ENCODE data around the gene MYZAP. TPM values are rescaled to one million over a fixed set of nuclear protein-coding genes. Genes with fewer than 3 reads are reported as not detected.

MYZAP gene
- total RNA-seq, 1 donor from 2014 or later: not detected

DNA sequence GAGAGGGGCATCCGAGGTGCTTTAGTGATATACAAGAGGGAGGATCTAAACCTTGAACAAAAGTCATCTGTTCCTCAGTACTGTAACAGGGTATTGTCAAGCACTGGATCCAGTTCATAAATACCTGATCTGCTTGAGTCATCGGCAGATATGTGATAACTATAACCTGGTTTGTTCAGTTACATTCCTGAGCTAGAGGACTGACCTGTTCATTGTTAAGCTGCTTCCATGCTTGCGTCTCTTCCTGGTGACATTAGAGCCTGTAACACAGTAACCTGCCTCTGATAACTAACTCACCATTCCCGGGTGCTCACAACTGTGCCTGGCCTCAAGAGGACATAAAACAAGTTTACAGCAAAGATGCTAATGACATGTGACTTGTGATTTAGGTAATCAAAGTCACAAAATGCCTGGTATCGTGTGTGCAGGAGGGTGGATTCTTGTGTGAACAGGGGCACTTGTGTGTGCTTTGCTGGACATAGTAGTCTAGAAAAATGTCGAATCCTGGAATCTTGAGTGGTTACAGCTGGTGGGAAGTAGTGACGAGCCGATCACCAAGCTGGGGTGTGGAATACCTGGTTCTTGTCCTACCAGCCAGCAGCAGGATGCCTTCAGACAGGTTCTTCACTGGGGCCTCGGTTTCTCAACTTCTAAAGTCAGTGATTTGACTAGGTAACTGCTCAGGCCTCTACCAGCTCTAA, 83.9 kb downstream of the MYZAP start:
- Mint-ChIP-seq H3K4me3 (no peak overlapping the region), H3K36me3 (no peaks in the 10 kb centered on the region), H3K27ac (no peak overlapping the region), H3K4me1 (peaks cover 4% of the 10 kb centered on the region), H3K9me3 (no peaks in the 10 kb centered on the region), H3K27me3 (ENCODE audit: insufficient read depth, low read depth) (peaks cover 6% of the 10 kb centered on the region)
- H3K36me3 ChIP-seq: no peaks in the 10 kb centered on the region
- TF ChIP-seq EZH2 (IDR thresholded peaks at IDR 0.05) (no peak), EZH2phosphoT487 (IDR thresholded peaks at IDR 0.05) (no peak)
- TF ChIP-seq, protein P1, sequence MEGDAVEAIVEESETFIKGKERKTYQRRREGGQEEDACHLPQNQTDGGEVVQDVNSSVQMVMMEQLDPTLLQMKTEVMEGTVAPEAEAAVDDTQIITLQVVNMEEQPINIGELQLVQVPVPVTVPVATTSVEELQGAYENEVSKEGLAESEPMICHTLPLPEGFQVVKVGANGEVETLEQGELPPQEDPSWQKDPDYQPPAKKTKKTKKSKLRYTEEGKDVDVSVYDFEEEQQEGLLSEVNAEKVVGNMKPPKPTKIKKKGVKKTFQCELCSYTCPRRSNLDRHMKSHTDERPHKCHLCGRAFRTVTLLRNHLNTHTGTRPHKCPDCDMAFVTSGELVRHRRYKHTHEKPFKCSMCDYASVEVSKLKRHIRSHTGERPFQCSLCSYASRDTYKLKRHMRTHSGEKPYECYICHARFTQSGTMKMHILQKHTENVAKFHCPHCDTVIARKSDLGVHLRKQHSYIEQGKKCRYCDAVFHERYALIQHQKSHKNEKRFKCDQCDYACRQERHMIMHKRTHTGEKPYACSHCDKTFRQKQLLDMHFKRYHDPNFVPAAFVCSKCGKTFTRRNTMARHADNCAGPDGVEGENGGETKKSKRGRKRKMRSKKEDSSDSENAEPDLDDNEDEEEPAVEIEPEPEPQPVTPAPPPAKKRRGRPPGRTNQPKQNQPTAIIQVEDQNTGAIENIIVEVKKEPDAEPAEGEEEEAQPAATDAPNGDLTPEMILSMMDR (IDR thresholded peaks at IDR 0.05): no peak
- no peaks in the 10 kb centered on the region for H3K27me3 ChIP-seq
- H3K4me2 ChIP-seq: no peak overlapping the region
- H3K27ac ChIP-seq: no peak overlapping the region
- no peaks in the 10 kb centered on the region for H3K79me2 ChIP-seq (ENCODE audit: low read depth)
- no peak overlapping the region for H3K9ac ChIP-seq
- no peaks in the 10 kb centered on the region for H3K9me3 ChIP-seq (ENCODE audit: low read depth)
- no peaks in the 10 kb centered on the region for H3F3A ChIP-seq (ENCODE audit: low read depth)
- no peaks in the 10 kb centered on the region for H3K4me1 ChIP-seq
- no peaks in the 10 kb centered on the region for H4K20me1 ChIP-seq (ENCODE audit: low read depth)
- no peak overlapping the region for H3K4me3 ChIP-seq
- DNase-seq (ENCODE audit: low spot score): no peak
- no peak overlapping the region for H2AFZ ChIP-seq (replicated peaks)

DNA sequence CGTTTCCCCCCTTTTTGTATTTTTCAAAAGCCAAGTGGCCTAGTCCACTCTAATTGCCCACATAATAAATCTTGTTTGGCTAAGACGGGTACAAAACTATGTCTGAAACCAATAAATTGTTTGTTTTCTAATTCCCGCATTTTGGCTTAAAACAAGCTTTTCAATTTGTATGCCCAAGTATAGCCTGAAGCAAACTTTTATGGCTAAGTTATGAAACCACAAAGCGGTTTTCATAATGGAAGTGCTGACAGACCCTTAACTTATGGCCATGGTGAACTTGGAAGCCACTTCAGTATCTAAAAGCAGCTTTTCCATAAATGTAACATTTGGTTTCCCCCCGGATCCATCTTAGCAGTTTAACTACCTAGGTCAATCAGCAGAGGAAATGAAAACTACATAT, 84.9 kb downstream of the MYZAP start:
- H3K4me2 ChIP-seq: no peak overlapping the region
- no peak overlapping the region for H3K27ac ChIP-seq
- TF ChIP-seq, protein P1 (IDR thresholded peaks at IDR 0.05): no peak
- TF ChIP-seq EZH2 (IDR thresholded peaks at IDR 0.05): no peak
- no peak for TF ChIP-seq EZH2phosphoT487 (IDR thresholded peaks at IDR 0.05)
- H3F3A ChIP-seq (ENCODE audit: low read depth): no peaks in the 10 kb centered on the region
- no peaks in the 10 kb centered on the region for H3K9me3 ChIP-seq (ENCODE audit: low read depth)
- H3K4me3 ChIP-seq: no peak overlapping the region
- no peaks in the 10 kb centered on the region for H3K27me3 ChIP-seq
- H3K9ac ChIP-seq: no peak overlapping the region
- no peaks in the 10 kb centered on the region for H3K9me3 Mint-ChIP-seq
- no peak overlapping the region for H2AFZ ChIP-seq (replicated peaks)
- H3K27ac Mint-ChIP-seq: no peak overlapping the region
- no peaks in the 10 kb centered on the region for H3K36me3 ChIP-seq
- DNase-seq (ENCODE audit: low spot score): no peak
- no peaks in the 10 kb centered on the region for H4K20me1 ChIP-seq (ENCODE audit: low read depth)
- no peak overlapping the region for H3K4me3 Mint-ChIP-seq
- H3K79me2 ChIP-seq (ENCODE audit: low read depth): no peaks in the 10 kb centered on the region
- H3K4me1 ChIP-seq: no peaks in the 10 kb centered on the region
- H3K36me3 Mint-ChIP-seq: no peaks in the 10 kb centered on the region
- peaks cover 4% of the 10 kb centered on the region for H3K4me1 Mint-ChIP-seq
- peaks cover 6% of the 10 kb centered on the region for H3K27me3 Mint-ChIP-seq (ENCODE audit: insufficient read depth, low read depth)

DNA sequence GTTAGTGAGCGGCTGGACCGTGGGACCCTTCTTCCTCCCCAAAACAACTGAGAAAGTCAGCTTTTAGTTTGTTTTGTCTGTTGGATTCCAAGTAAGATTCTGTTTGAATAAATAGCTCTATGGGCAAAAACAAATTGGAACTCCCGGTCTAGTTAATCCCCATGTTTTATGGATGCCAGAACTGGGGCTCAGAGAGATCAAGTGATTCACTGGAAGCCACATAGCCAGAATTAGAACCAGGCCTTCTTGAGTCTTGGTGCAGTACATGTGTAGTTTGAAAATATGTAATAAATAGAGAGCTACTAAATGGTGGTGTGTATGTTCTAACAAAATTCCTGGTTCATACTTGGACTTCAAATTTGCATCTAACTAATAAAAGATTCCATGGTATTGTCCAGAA, 85.5 kb downstream of the MYZAP start:
- Mint-ChIP-seq H3K4me1 (peaks cover 4% of the 10 kb centered on the region), H3K27ac (no peak overlapping the region), H3K9me3 (no peaks in the 10 kb centered on the region), H3K4me3 (no peak overlapping the region), H3K27me3 (ENCODE audit: insufficient read depth, low read depth) (peaks cover 6% of the 10 kb centered on the region), H3K36me3 (no peaks in the 10 kb centered on the region)
- Histone ChIP-seq H3K4me2 (no peak overlapping the region), H3K4me1 (no peaks in the 10 kb centered on the region), H2AFZ (replicated peaks) (no peak overlapping the region), H3K4me3 (no peak overlapping the region), H3K27ac (no peak overlapping the region), H3K9ac (no peak overlapping the region), H3K9me3 (ENCODE audit: low read depth) (no peaks in the 10 kb centered on the region), H3F3A (ENCODE audit: low read depth) (no peaks in the 10 kb centered on the region), H4K20me1 (ENCODE audit: low read depth) (no peaks in the 10 kb centered on the region), H3K36me3 (no peaks in the 10 kb centered on the region), H3K27me3 (no peaks in the 10 kb centered on the region), H3K79me2 (ENCODE audit: low read depth) (no peaks in the 10 kb centered on the region)
- no peak for DNase-seq (ENCODE audit: low spot score)
- TF ChIP-seq EZH2phosphoT487 (IDR thresholded peaks at IDR 0.05) (no peak), EZH2 (IDR thresholded peaks at IDR 0.05) (no peak)

- Mint-ChIP-seq H3K36me3 (no peaks in the 10 kb centered on the region), H3K9me3 (no peaks in the 10 kb centered on the region), H3K27me3 (ENCODE audit: insufficient read depth, low read depth) (peaks cover 6% of the 10 kb centered on the region), H3K27ac (no peak overlapping the region), H3K4me1 (no peaks in the 10 kb centered on the region), H3K4me3 (no peak overlapping the region)
- no peaks in the 10 kb centered on the region for H3K27me3 ChIP-seq
- no peaks in the 10 kb centered on the region for H3K9me3 ChIP-seq (ENCODE audit: low read depth)
- no peak overlapping the region for H2AFZ ChIP-seq (replicated peaks)
- no peak overlapping the region for H3K4me2 ChIP-seq
- TF ChIP-seq, protein P1 (IDR thresholded peaks at IDR 0.05): no peak
- no peak for TF ChIP-seq EZH2phosphoT487 (IDR thresholded peaks at IDR 0.05)
- no peaks in the 10 kb centered on the region for H3K36me3 ChIP-seq
- DNase-seq (ENCODE audit: low spot score): no peak
- H3K4me3 ChIP-seq: no peak overlapping the region
- H3K27ac ChIP-seq: no peak overlapping the region
- no peak overlapping the region for H3K9ac ChIP-seq
- H3K79me2 ChIP-seq (ENCODE audit: low read depth): no peaks in the 10 kb centered on the region
- H3F3A ChIP-seq (ENCODE audit: low read depth): no peaks in the 10 kb centered on the region
- no peaks in the 10 kb centered on the region for H3K4me1 ChIP-seq
- H4K20me1 ChIP-seq (ENCODE audit: low read depth): no peaks in the 10 kb centered on the region
Observed at GRCh38 chr15:57680021-57680420, 88.3 kb downstream of the MYZAP start.

Measured in neural progenitor cell (in vitro differentiated cells).